ENCODE results near the gene PNLIPRP3. TPM values are rescaled to one million over a fixed set of nuclear protein-coding genes. Genes with fewer than 3 reads are reported as not detected.

PNLIPRP3 gene
- not detected in 2 replicates for total RNA-seq (2011; cell fraction: chromatin; rRNA removed; ENCODE audit: low replicate concordance)
- not detected in 2 replicates for total RNA-seq (2011; cell fraction: nucleolus; rRNA removed)
- total RNA-seq (2011; cell fraction: nucleoplasm; rRNA removed) = not detected in 2 replicates
- total RNA-seq (2014; rRNA removed) (not detected in 2 replicates), total RNA-seq (2014; rRNA removed; fragmentation: Illumina TruSeq; extraction: Trizol) (not detected in 2 replicates), total RNA-seq (2015; rRNA removed; fragmentation: Illumina TruSeq; extraction: Trizol) (not detected in 2 replicates), total RNA-seq (2021) (not detected in 2 replicates), polyA plus RNA-seq (2011; rRNA removed) (not detected in 2 replicates), polyA plus RNA-seq (2014; fragmentation: Illumina TruSeq; extraction: Trizol) (not detected in 2 replicates), polyA plus RNA-seq (2014; fragmentation: Nextera tagmentation; extraction: Ambion mirVana) (not detected), polyA plus RNA-seq (2014; rRNA removed) (not detected in 2 replicates), polyA minus RNA-seq (2011; rRNA and poly(A)+ RNA removed) (not detected in 2 replicates), Bru-seq, nascent RNA (not detected), BruChase-seq, experiment 1, labeled RNA remaining after a 2-hour chase (not detected), BruChase-seq, experiment 2, labeled RNA remaining after a 6-hour chase (not detected)
- not detected in 2 replicates for polyA plus RNA-seq (2011; cell fraction: cytosol; rRNA removed)
- polyA plus RNA-seq (2011; cell fraction: nucleus; rRNA removed) = not detected in 2 replicates
- not detected in 2 replicates for polyA plus RNA-seq (2012)
- polyA minus RNA-seq (2011; cell fraction: cytosol; rRNA and poly(A)+ RNA removed) = not detected in 2 replicates
- not detected in 2 replicates for polyA minus RNA-seq (2011; cell fraction: nucleus; rRNA and poly(A)+ RNA removed)
- long read RNA-seq, experiment 1 = 0 reads
- long read RNA-seq, experiment 2 = 0 reads
- long read RNA-seq, experiment 3 = 0 reads

- ChIA-PET CTCF (ENCODE audit: low intra/inter-chr PET ratio) (no interaction called here), POLR2A (no interaction called here)
- in situ Hi-C loops (cut with MboI) (no loop called here), intact Hi-C loops (cut with micrococcal nuclease) (no loop called here)
- Histone ChIP-seq H3K4me2 (ENCODE audit: insufficient read depth, low read length) (no peak within 1 kb of the TSS), H3K9me1 (ENCODE audit: control insufficient read depth, insufficient read depth, low read length) (no peaks in the 10 kb centered on the region), H3K27me3 (ENCODE audit: control insufficient read depth in 2 of 2, insufficient read depth in 2 of 2, low read length in 2 of 2) (no peaks in the 10 kb centered on the region), H3K9me3 (replicated peaks; ENCODE audit: control insufficient read depth, insufficient read depth, low read depth, low read length) (no peaks in the 10 kb centered on the region), H2AFZ (ENCODE audit: low read depth, low read length) (no peak within 1 kb of the TSS), H3K4me1 (replicated peaks in 1 of 2; ENCODE audit: control insufficient read depth in 2 of 2, insufficient read depth in 2 of 2, low read length in 2 of 2) (no peaks in the 10 kb centered on the region), H3K79me2 (ENCODE audit: control insufficient read depth, insufficient read depth, low read length) (no peaks in the 10 kb centered on the region), H3K36me3 (ENCODE audit: control insufficient read depth, insufficient read depth, low read length) (no peaks in the 10 kb centered on the region), H3K9ac (ENCODE audit: insufficient read depth in 1 of 2, low read depth in 2 of 2, low read length in 2 of 2) (no peak within 1 kb of the TSS), H3K4me3 (no peak within 1 kb of the TSS), H3K27ac (ENCODE audit: extremely low read depth, low read depth, low read length) (no peak within 1 kb of the TSS), H4K20me1 (replicated peaks; ENCODE audit: control insufficient read depth, insufficient read depth, low read length) (no peaks in the 10 kb centered on the region)
- BruUV-seq (replicated peaks) = no TSS peak
- WGBS (ENCODE audit: insufficient coverage, low coverage, missing lambda C conversion rate) = 0% methylated on average over 2 of the region's 2 CpGs
- DNase-seq (ENCODE audit: extremely low read depth in 1 of 4, low spot score in 3 of 4) (no peak), ATAC-seq (no peak), FAIRE-seq (no peak)
- TF ChIP-seq LARP7 (IDR thresholded peaks at IDR 0.05) = no peak
- no peak for TF ChIP-seq MXD1 (CRISPR knock-in tag; IDR thresholded peaks at IDR 0.05; ENCODE audit: borderline replicate concordance, poor library complexity, severe bottlenecking)
- no peak for TF ChIP-seq ATF3 (IDR thresholded peaks at IDR 0.05)
- TF ChIP-seq ATF3 (CRISPR knock-in tag; conservative IDR thresholded peaks at IDR 0.05) = no peak
- TF ChIP-seq FOXP1 (CRISPR knock-in tag; IDR thresholded peaks at IDR 0.05) = no peak
- no peak for TF ChIP-seq ZNF764 (CRISPR knock-in tag; IDR thresholded peaks at IDR 0.05; ENCODE audit: low read depth)
- no peak for TF ChIP-seq ZNF431 (CRISPR knock-in tag; IDR thresholded peaks at IDR 0.05)
- no peak for TF ChIP-seq NFRKB (IDR thresholded peaks at IDR 0.05; ENCODE audit: low read depth)
- no peak for TF ChIP-seq ZBTB8A (IDR thresholded peaks at IDR 0.05; ENCODE audit: partially characterized antibody)
- no peak for TF ChIP-seq ZNF76 (CRISPR knock-in tag; IDR thresholded peaks at IDR 0.05; ENCODE audit: borderline replicate concordance)
- no peak for TF ChIP-seq GABPB1 (CRISPR knock-in tag; IDR thresholded peaks at IDR 0.05)
- no peak for TF ChIP-seq ELF1 (tag; IDR thresholded peaks at IDR 0.05)
Observed at GRCh38 chr10:116427671-116428070, at the start of gene PNLIPRP3. PNLIPRP3 (plus strand) TSS chr10:116427847; CDS start chr10:116428013, 166 bp downstream.

All from K562 (cell line).